Liver (tissue), 3 donors: ENCODE results near the gene CCDC74A.
"Not testable (repeated sequence)": the region's sequence is repeated elsewhere in the genome, so short reads cannot be mapped to it uniquely, and the experiment has no call there.

ENCODE experiments used
- FOXA1 ChIP-seq: IDR thresholded peaks from 2 replicates; pipeline ENCODE4 v1.6.1; 2016; ENCODE audit warnings: antibody characterized with exemption
- HNF4A ChIP-seq, 2 donors: conservative IDR thresholded peaks; 2 replicates each; pipeline ENCODE4 v1.6.1; 2016; ENCODE audit warnings: antibody characterized with exemption in 2 of 2, mild to moderate bottlenecking in 2 of 2
- HNF4G ChIP-seq: IDR thresholded peaks from 2 replicates; pipeline ENCODE4 v1.6.1; 2016; ENCODE audit warnings: antibody characterized with exemption
- NR2F2 ChIP-seq: IDR thresholded peaks from 2 replicates; pipeline ENCODE4 v1.6.1; 2016; ENCODE audit warnings: antibody characterized with exemption
- SP1 ChIP-seq: IDR thresholded peaks from 2 replicates; pipeline ENCODE4 v1.6.1; 2018; ENCODE audit warnings: antibody characterized with exemption, mild to moderate bottlenecking
- TAF1 ChIP-seq: conservative IDR thresholded peaks from 2 replicates; pipeline ENCODE4 v1.6.1; 2016; ENCODE audit warnings: antibody characterized with exemption, mild to moderate bottlenecking
- TF ChIP-seq, protein P1 (sequence below): fragments of 150-350 bp; IDR thresholded peaks from 2 replicates; pipeline ENCODE4 v1.5.1; 2017; ENCODE audit warnings: improper control_type of control experiment, low read depth, low read length; ENCODE audit not compliant: missing input control
- TF ChIP-seq, protein P2 (sequence below): IDR thresholded peaks from 2 replicates; pipeline ENCODE4 v1.6.1; 2016; ENCODE audit warnings: antibody characterized with exemption
- TF ChIP-seq, protein P3 (sequence below): IDR thresholded peaks from 2 replicates; pipeline ENCODE4 v1.6.1; 2016; ENCODE audit warnings: antibody characterized with exemption, mild to moderate bottlenecking
- TF ChIP-seq, protein P4 (sequence below): IDR thresholded peaks from 2 replicates; pipeline ENCODE4 v1.6.1; 2016; ENCODE audit warnings: antibody characterized with exemption
- donor health status: healthy.
- donor health status: healthy.

DNA sequence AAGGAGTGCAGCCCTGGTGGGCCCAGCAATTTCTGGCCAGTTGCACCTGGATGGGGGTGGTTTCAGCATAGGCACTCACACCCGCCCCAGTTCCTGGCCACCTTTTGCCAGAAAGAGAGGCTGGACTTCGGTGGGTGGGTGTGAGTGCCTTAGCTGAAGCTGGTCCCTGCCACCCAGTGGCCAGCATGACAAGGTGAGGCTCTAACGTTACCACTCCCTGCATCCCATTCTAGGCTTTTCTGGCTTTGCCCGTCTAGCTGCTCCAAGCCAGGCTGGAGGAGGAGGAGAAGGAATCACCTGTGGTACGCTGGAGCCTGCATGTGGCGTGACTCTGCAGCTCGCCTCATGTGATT, 17.1 kb downstream of the CCDC74A start:
- TF ChIP-seq NR2F2; TAF1; SP1; HNF4G; FOXA1; HNF4A (conservative IDR thresholded peaks at IDR 0.05): not testable (repeated sequence)
- TF ChIP-seq, protein P1, sequence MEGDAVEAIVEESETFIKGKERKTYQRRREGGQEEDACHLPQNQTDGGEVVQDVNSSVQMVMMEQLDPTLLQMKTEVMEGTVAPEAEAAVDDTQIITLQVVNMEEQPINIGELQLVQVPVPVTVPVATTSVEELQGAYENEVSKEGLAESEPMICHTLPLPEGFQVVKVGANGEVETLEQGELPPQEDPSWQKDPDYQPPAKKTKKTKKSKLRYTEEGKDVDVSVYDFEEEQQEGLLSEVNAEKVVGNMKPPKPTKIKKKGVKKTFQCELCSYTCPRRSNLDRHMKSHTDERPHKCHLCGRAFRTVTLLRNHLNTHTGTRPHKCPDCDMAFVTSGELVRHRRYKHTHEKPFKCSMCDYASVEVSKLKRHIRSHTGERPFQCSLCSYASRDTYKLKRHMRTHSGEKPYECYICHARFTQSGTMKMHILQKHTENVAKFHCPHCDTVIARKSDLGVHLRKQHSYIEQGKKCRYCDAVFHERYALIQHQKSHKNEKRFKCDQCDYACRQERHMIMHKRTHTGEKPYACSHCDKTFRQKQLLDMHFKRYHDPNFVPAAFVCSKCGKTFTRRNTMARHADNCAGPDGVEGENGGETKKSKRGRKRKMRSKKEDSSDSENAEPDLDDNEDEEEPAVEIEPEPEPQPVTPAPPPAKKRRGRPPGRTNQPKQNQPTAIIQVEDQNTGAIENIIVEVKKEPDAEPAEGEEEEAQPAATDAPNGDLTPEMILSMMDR: not testable (repeated sequence)
- TF ChIP-seq, protein P2, sequence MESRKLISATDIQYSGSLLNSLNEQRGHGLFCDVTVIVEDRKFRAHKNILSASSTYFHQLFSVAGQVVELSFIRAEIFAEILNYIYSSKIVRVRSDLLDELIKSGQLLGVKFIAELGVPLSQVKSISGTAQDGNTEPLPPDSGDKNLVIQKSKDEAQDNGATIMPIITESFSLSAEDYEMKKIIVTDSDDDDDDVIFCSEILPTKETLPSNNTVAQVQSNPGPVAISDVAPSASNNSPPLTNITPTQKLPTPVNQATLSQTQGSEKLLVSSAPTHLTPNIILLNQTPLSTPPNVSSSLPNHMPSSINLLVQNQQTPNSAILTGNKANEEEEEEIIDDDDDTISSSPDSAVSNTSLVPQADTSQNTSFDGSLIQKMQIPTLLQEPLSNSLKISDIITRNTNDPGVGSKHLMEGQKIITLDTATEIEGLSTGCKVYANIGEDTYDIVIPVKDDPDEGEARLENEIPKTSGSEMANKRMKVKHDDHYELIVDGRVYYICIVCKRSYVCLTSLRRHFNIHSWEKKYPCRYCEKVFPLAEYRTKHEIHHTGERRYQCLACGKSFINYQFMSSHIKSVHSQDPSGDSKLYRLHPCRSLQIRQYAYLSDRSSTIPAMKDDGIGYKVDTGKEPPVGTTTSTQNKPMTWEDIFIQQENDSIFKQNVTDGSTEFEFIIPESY: not testable (repeated sequence)
- TF ChIP-seq, protein P3, sequence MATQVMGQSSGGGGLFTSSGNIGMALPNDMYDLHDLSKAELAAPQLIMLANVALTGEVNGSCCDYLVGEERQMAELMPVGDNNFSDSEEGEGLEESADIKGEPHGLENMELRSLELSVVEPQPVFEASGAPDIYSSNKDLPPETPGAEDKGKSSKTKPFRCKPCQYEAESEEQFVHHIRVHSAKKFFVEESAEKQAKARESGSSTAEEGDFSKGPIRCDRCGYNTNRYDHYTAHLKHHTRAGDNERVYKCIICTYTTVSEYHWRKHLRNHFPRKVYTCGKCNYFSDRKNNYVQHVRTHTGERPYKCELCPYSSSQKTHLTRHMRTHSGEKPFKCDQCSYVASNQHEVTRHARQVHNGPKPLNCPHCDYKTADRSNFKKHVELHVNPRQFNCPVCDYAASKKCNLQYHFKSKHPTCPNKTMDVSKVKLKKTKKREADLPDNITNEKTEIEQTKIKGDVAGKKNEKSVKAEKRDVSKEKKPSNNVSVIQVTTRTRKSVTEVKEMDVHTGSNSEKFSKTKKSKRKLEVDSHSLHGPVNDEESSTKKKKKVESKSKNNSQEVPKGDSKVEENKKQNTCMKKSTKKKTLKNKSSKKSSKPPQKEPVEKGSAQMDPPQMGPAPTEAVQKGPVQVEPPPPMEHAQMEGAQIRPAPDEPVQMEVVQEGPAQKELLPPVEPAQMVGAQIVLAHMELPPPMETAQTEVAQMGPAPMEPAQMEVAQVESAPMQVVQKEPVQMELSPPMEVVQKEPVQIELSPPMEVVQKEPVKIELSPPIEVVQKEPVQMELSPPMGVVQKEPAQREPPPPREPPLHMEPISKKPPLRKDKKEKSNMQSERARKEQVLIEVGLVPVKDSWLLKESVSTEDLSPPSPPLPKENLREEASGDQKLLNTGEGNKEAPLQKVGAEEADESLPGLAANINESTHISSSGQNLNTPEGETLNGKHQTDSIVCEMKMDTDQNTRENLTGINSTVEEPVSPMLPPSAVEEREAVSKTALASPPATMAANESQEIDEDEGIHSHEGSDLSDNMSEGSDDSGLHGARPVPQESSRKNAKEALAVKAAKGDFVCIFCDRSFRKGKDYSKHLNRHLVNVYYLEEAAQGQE: not testable (repeated sequence)
- TF ChIP-seq, protein P4, sequence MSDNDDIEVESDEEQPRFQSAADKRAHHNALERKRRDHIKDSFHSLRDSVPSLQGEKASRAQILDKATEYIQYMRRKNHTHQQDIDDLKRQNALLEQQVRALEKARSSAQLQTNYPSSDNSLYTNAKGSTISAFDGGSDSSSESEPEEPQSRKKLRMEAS: not testable (repeated sequence)
